Thoracic aorta (tissue), 2 donors: ENCODE data around the gene TLR6. TPM values are rescaled to one million over a fixed set of nuclear protein-coding genes. Genes with fewer than 3 reads are reported as not detected.

Experiments
- ATAC-seq: fragments of 150-250 bp; one replicate; pipeline ENCODE4 v1.8.0; 2017; ENCODE audit warnings: low read depth; ENCODE audit not compliant: insufficient number of reproducible peaks, low FRiP score
- DNase-seq: peaks from one replicate; pipeline ENCODE4 v3.0.0-alpha.2; 2020; ENCODE audit warnings: low spot score
- H3K27ac ChIP-seq, 2 donors: fragments of 200-600 bp; sonication (generic); 1 replicate in 1 of 2; 2 replicates in 1 of 2; pipeline ENCODE4 v1.5.1; 2016; ENCODE audit warnings: mild to moderate bottlenecking in 2 of 2, moderate library complexity in 2 of 2
- H3K27me3 ChIP-seq: fragments of 200-600 bp; sonication (generic); replicated peaks from 2 replicates; pipeline ENCODE4 v1.6.0; 2016; ENCODE audit warnings: mild to moderate bottlenecking; ENCODE audit not compliant: insufficient read depth
- H3K36me3 ChIP-seq: fragments of 200-600 bp; sonication (generic); one replicate; pipeline ENCODE4 v1.5.1; 2016
- H3K4me1 ChIP-seq, 2 donors: fragments of 200-600 bp; sonication (generic); 1 replicate in 1 of 2; 2 replicates in 1 of 2; pipeline versions ENCODE4 v1.5.1 to v1.6.0; 2016; ENCODE audit warnings: low read depth in 2 of 2, mild to moderate bottlenecking in 1 of 2; ENCODE audit not compliant: control insufficient read depth in 1 of 2
- H3K4me3 ChIP-seq: fragments of 200-600 bp; sonication (generic); 2 replicates; pipeline ENCODE4 v1.5.1; 2016; ENCODE audit warnings: mild to moderate bottlenecking
- H3K9me3 ChIP-seq: fragments of 200-600 bp; sonication (generic); 2 replicates; pipeline ENCODE4 v1.5.1; 2016
- total RNA-seq, 2 donors: library from RNA; depleted of rRNA; stranded (reverse); fragments of >200 nt; gene quantifications; one replicate each; pipeline versions ENCODE4 v1.1.0 to v1.2.3, GENCODE V29; 2016
- TF ChIP-seq, protein P1 (sequence below): fragments of 200-600 bp; sonication (generic); IDR thresholded peaks from one replicate; pipeline ENCODE4 v1.5.1; 2019; ENCODE audit warnings: antibody characterized with exemption

The TLR6 gene
- total RNA-seq, 2 donors from 2014 or later, result 1.8 to 3.5 TPM

DNA sequence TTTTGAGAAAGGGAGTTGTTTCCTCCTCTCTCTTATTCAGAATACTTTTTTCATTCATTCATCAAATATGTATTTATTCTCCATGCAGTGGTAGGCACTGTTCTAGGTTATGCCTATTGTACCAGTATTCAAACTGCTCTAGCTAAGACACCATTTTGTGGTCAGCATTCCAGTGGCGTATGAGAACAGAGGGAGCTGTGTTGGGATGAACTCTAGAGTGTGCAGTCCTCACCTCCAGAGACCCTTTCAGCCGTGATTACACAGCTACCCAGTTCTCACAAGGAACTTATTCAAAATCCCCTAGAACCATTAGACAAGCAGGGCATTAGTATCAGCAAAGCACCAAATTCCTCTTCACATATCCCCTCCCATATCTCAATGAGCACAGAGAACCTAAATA lies 56.3 kb downstream of the TLR6 start:
- peaks cover 8% of the 10 kb centered on the region for H3K9me3 ChIP-seq
- no peaks in the 10 kb centered on the region for H3K27me3 ChIP-seq
- ATAC-seq, result no peak
- H3K4me1 ChIP-seq, result peaks cover 3 to 7% of the 10 kb centered on the region in 2 donors
- peaks cover 12% of the 10 kb centered on the region for H3K36me3 ChIP-seq
- no peak overlapping the region for H3K27ac ChIP-seq
- no peak for DNase-seq
- H3K4me3 ChIP-seq, result no peak overlapping the region
- TF ChIP-seq, protein P1, sequence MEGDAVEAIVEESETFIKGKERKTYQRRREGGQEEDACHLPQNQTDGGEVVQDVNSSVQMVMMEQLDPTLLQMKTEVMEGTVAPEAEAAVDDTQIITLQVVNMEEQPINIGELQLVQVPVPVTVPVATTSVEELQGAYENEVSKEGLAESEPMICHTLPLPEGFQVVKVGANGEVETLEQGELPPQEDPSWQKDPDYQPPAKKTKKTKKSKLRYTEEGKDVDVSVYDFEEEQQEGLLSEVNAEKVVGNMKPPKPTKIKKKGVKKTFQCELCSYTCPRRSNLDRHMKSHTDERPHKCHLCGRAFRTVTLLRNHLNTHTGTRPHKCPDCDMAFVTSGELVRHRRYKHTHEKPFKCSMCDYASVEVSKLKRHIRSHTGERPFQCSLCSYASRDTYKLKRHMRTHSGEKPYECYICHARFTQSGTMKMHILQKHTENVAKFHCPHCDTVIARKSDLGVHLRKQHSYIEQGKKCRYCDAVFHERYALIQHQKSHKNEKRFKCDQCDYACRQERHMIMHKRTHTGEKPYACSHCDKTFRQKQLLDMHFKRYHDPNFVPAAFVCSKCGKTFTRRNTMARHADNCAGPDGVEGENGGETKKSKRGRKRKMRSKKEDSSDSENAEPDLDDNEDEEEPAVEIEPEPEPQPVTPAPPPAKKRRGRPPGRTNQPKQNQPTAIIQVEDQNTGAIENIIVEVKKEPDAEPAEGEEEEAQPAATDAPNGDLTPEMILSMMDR, result no peak

- no peak overlapping the region for H3K4me3 ChIP-seq
- no peak overlapping the region for H3K27ac ChIP-seq
- H3K36me3 ChIP-seq, result peaks cover 7% of the 10 kb centered on the region
- no peaks in the 10 kb centered on the region for H3K4me1 ChIP-seq
- no peak for ATAC-seq
- TF ChIP-seq, protein P1, result no peak
- H3K9me3 ChIP-seq, result peaks cover 8% of the 10 kb centered on the region
- no peaks in the 10 kb centered on the region for H3K27me3 ChIP-seq
- no peak for DNase-seq
Observed at GRCh38 chr4:38795087-38795486, 61.5 kb downstream of the TLR6 start.

DNA sequence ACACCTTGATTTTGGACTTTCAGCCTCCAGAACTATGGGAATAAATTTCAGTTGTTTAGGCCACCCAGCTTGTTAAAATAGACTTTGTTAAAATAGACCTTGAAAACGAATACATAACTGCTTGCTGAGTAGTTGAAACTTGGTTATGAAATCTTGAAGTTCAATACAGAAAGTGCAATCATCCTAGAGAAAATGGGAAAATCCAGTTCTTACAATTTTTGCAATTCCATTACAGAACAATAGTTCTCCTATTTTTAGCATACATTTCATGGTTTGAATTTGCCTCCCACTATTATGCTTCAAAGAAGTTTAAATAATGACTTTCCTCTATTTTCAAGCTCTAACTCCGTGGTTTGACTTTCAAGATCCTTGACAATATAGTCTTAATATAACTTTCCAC lies 62.6 kb downstream of the TLR6 start:
- no peak for DNase-seq
- ATAC-seq, result no peak
- TF ChIP-seq, protein P1, result no peak

DNA sequence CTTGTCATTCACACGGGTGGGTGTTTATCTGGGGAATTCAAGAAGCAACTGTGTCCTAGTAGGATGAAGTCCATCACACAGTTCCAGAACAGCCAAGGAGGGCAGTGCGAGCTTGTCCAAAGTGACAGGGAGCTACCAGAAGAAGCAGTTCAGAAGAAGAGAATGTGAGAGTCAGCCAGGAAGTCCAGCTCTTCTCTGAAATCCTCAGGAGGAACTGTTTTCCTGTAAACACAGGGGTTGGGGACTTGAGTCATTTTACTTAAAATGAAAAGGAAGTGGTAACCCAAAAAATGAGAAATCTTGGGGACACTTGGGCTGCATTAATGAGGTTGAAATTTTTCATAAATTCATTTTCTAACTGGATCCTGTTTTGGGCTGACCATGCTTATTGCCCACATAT lies 65.6 kb downstream of the TLR6 start:
- Histone ChIP-seq H3K4me3 (no peak overlapping the region), H3K4me1 (no peaks in the 10 kb centered on the region), H3K27me3 (no peaks in the 10 kb centered on the region), H3K27ac (no peak overlapping the region), H3K36me3 (no peaks in the 10 kb centered on the region), H3K9me3 (no peaks in the 10 kb centered on the region)
- ATAC-seq (no peak), DNase-seq (no peak)
- TF ChIP-seq, protein P1, result no peak

More for the DNA sequence above, 62.6 kb downstream of the TLR6 start:
- no peak overlapping the region for H3K27ac ChIP-seq
- no peaks in the 10 kb centered on the region for H3K4me1 ChIP-seq
- H3K4me3 ChIP-seq, result no peak overlapping the region
- H3K27me3 ChIP-seq, result no peaks in the 10 kb centered on the region
- H3K9me3 ChIP-seq, result peaks cover 8% of the 10 kb centered on the region
- H3K36me3 ChIP-seq, result peaks cover under 1% of the 10 kb centered on the region

- DNase-seq (no peak), ATAC-seq (no peak)
- no peak overlapping the region for H3K27ac ChIP-seq
- no peaks in the 10 kb centered on the region for H3K4me1 ChIP-seq
- H3K9me3 ChIP-seq, result no peaks in the 10 kb centered on the region
- no peaks in the 10 kb centered on the region for H3K27me3 ChIP-seq
- H3K36me3 ChIP-seq, result no peaks in the 10 kb centered on the region
- H3K4me3 ChIP-seq, result no peak overlapping the region
- TF ChIP-seq, protein P1, result no peak
Observed at GRCh38 chr4:38788317-38788716, 68.3 kb downstream of the TLR6 start.
